ENCODE data around the gene NSUN7. TPM values are rescaled to one million over a fixed set of nuclear protein-coding genes. Genes with fewer than 3 reads are reported as not detected.

NSUN7 gene
- total and polyA plus RNA-seq, 7 experiments from 2014 or later, result 0.15 to 0.50 TPM; not detected in 5

DNA sequence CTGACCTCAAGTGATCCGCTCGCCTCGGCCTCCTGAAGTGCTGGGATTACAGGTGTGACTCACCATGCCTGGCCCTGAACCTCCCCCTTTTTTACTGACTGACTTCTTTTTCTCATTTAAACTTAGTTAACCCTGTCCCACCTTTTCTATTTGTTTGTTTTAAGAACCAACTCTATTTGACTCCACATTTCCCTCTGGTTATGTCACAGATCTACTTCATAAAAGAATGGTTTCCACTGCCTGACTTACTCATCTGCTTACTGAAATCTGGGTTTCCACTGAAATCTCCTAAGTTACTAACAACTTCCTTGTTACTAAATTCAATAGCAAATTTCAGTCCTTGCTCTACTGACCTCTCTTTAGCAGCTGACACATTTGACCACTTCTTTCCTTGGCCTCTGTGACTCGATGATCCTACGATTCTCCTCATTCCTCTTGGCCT is 28.0 kb upstream of the NSUN7 start:
- no peaks in the 10 kb centered on the region for H3K27me3 ChIP-seq (ENCODE audit: control insufficient read depth in 2 of 2, insufficient read depth in 2 of 2, low read length in 2 of 2)
- ChIA-PET CTCF (no interaction called here), POLR2A (interaction anchor here (0.5 to 0.6 kb wide), 2 partner anchors 101 to 417 kb away, joined by 3 read pairs; no protein-coding TSS in a partner anchor)
- H3K4me1 ChIP-seq (ENCODE audit: control insufficient read depth in 2 of 2, insufficient read depth in 2 of 2, low read length in 2 of 2), result peaks cover 0 to 13% of the 10 kb centered on the region in 2 donors
- ATAC-seq (peak; percentile 47), DNase-seq (no peak)
- intact Hi-C loops (cut with micrococcal nuclease), result loop anchor here in 1 of 2 donors (2.0 to 5.0 kb wide), 4 partner anchors 49 to 664 kb away; partner anchors contain the start of gene N4BP2
- H3K9me3 Mint-ChIP-seq, result no peaks in the 10 kb centered on the region
- no peak overlapping the region for H3K27ac ChIP-seq (ENCODE audit: low read depth, low read length)
- H3K4me3 ChIP-seq (ENCODE audit: low read length), result no peak overlapping the region
- no peak overlapping the region for H3K27ac Mint-ChIP-seq
- H3K4me1 Mint-ChIP-seq, result peaks cover 0 to 28% (median 0%) of the 10 kb centered on the region in 7 donors
- no peaks in the 10 kb centered on the region for H3K9me3 ChIP-seq (ENCODE audit: control insufficient read depth in 2 of 3, low read length in 3 of 3)
- peaks cover 0 to 2% (median 0%) of the 10 kb centered on the region in 5 donors for H3K36me3 Mint-ChIP-seq
- H3K4me3 Mint-ChIP-seq, result no peak overlapping the region
- H3K27me3 Mint-ChIP-seq, result no peaks in the 10 kb centered on the region
- H3K36me3 ChIP-seq (ENCODE audit: control insufficient read depth in 2 of 3, insufficient read depth in 3 of 3, low read length in 3 of 3), result no peaks in the 10 kb centered on the region

GRCh38 chr4:40722576-40723161 is 27.1 kb upstream of the NSUN7 start:
- peak overlapping the region; percentile 2 for H3K27ac ChIP-seq (ENCODE audit: low read depth, low read length)
- peaks cover 0 to 13% of the 10 kb centered on the region in 2 donors for H3K4me1 ChIP-seq (ENCODE audit: control insufficient read depth in 2 of 2, insufficient read depth in 2 of 2, low read length in 2 of 2)
- no peaks in the 10 kb centered on the region for H3K36me3 ChIP-seq (ENCODE audit: control insufficient read depth in 2 of 3, insufficient read depth in 3 of 3, low read length in 3 of 3)
- ATAC-seq (peak; percentile 83), DNase-seq (peak in 6 of 9 donors; percentile 10 to 73 (median 36))
- Mint-ChIP-seq H3K36me3 (peaks cover 0 to 2% (median 0%) of the 10 kb centered on the region in 5 donors), H3K4me3 (no peak overlapping the region), H3K4me1 (peaks cover 0 to 28% (median 0%) of the 10 kb centered on the region in 7 donors), H3K27ac (no peak overlapping the region), H3K9me3 (no peaks in the 10 kb centered on the region), H3K27me3 (peaks cover 0 to 3% (median 0%) of the 10 kb centered on the region in 5 donors)
- no peaks in the 10 kb centered on the region for H3K27me3 ChIP-seq (ENCODE audit: control insufficient read depth in 2 of 2, insufficient read depth in 2 of 2, low read length in 2 of 2)
- intact Hi-C loops (cut with micrococcal nuclease), result loop anchor here in 1 of 2 donors (2.0 to 5.0 kb wide), 4 partner anchors 50 to 665 kb away; partner anchors contain the start of gene N4BP2
- POLR2A ChIA-PET, result no interaction called here
- CTCF ChIA-PET, result interaction anchor here (0.6 kb wide), 1 partner anchor 981 kb away, joined by 3 read pairs; no protein-coding TSS in a partner anchor
- H3K9me3 ChIP-seq (ENCODE audit: control insufficient read depth in 2 of 3, low read length in 3 of 3), result no peaks in the 10 kb centered on the region
- peak overlapping the region; percentile 15 for H3K4me3 ChIP-seq (ENCODE audit: low read length)

- Mint-ChIP-seq H3K36me3 (peaks cover 0 to 3% (median 0%) of the 10 kb centered on the region in 5 donors), H3K27ac (peak overlapping the region in 1 of 9 donors; percentile 51), H3K27me3 (peaks cover 0 to 6% (median 0%) of the 10 kb centered on the region in 5 donors), H3K9me3 (no peaks in the 10 kb centered on the region), H3K4me1 (peaks cover 0 to 21% (median 0%) of the 10 kb centered on the region in 7 donors), H3K4me3 (peak overlapping the region in 1 of 10 donors; percentile 4)
- ATAC-seq (no peak), DNase-seq (no peak)
- intact Hi-C loops (cut with micrococcal nuclease), result loop anchor here in 1 of 2 donors (2.0 to 5.0 kb wide), 4 partner anchors 51 to 666 kb away; partner anchors contain the start of gene N4BP2
- POLR2A ChIA-PET, result no interaction called here
- Histone ChIP-seq H3K4me1 (ENCODE audit: control insufficient read depth in 2 of 2, insufficient read depth in 2 of 2, low read length in 2 of 2) (peaks cover 0 to 13% of the 10 kb centered on the region in 2 donors), H3K9me3 (ENCODE audit: control insufficient read depth in 2 of 3, low read length in 3 of 3) (no peaks in the 10 kb centered on the region), H3K36me3 (ENCODE audit: control insufficient read depth in 2 of 3, insufficient read depth in 3 of 3, low read length in 3 of 3) (no peaks in the 10 kb centered on the region), H3K4me3 (ENCODE audit: low read length) (no peak overlapping the region), H3K27ac (ENCODE audit: low read depth, low read length) (no peak overlapping the region), H3K27me3 (ENCODE audit: control insufficient read depth in 2 of 2, insufficient read depth in 2 of 2, low read length in 2 of 2) (no peaks in the 10 kb centered on the region)
- CTCF ChIA-PET, result no interaction called here
These were observed 26.0 kb upstream of the NSUN7 start for GRCh38 chr4:40723728-40724127.

- CTCF ChIA-PET, result no interaction called here
- intact Hi-C loops (cut with micrococcal nuclease), result no loop called here
- peaks cover 0 to 36% (median 11%) of the 10 kb centered on the region in 7 donors for H3K4me1 Mint-ChIP-seq
These were observed 21.4 kb upstream of the NSUN7 start for GRCh38 chr4:40728333-40728732.

DNA sequence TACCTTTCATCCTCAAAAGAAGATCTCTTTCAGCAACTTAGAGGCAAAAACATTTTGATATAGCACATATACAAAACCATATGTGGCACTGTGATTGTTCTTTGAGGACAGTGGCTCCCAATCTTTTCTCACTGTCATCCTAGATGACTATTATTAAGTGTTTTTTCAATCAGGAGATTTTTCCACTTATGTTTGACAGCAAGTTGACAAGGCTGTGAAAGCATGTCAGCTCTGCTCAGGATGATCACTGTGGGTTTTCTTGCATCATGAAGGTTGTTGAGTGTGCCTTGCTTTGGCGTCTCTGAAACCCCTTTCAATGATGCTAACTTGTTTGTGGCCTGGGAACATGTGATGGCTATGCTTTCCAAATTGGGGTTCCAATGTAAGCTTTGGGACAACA is 20.2 kb upstream of the NSUN7 start:
- peaks cover 0 to 38% (median 11%) of the 10 kb centered on the region in 7 donors for H3K4me1 Mint-ChIP-seq
- POLR2A ChIA-PET, result no interaction called here

More at GRCh38 chr4:40728333-40728732, 21.4 kb upstream of the NSUN7 start:
- H3K27me3 ChIP-seq (ENCODE audit: control insufficient read depth in 2 of 2, insufficient read depth in 2 of 2, low read length in 2 of 2), result no peaks in the 10 kb centered on the region
- H3K27ac ChIP-seq (ENCODE audit: low read depth, low read length), result no peak overlapping the region
- POLR2A ChIA-PET, result no interaction called here
- no peaks in the 10 kb centered on the region for H3K9me3 Mint-ChIP-seq
- H3K36me3 Mint-ChIP-seq, result peaks cover 0 to 10% (median 0%) of the 10 kb centered on the region in 5 donors
- no peaks in the 10 kb centered on the region for H3K4me1 ChIP-seq (ENCODE audit: control insufficient read depth in 2 of 2, insufficient read depth in 2 of 2, low read length in 2 of 2)
- no peaks in the 10 kb centered on the region for H3K36me3 ChIP-seq (ENCODE audit: control insufficient read depth in 2 of 3, insufficient read depth in 3 of 3, low read length in 3 of 3)
- DNase-seq (no peak), ATAC-seq (no peak)
- peaks cover 0 to 6% (median 0%) of the 10 kb centered on the region in 5 donors for H3K27me3 Mint-ChIP-seq
- H3K4me3 Mint-ChIP-seq, result no peak overlapping the region
- no peak overlapping the region for H3K4me3 ChIP-seq (ENCODE audit: low read length)
- H3K9me3 ChIP-seq (ENCODE audit: control insufficient read depth in 2 of 3, low read length in 3 of 3), result no peaks in the 10 kb centered on the region
- H3K27ac Mint-ChIP-seq, result no peak overlapping the region

GRCh38 chr4:40730091-40730679 is 19.6 kb upstream of the NSUN7 start:
- CTCF ChIA-PET, result no interaction called here

More for the DNA sequence above, 20.2 kb upstream of the NSUN7 start:
- no peak for ATAC-seq
- H3K27ac ChIP-seq (ENCODE audit: low read depth, low read length), result no peak overlapping the region
- intact Hi-C loops (cut with micrococcal nuclease), result no loop called here
- Mint-ChIP-seq H3K4me3 (no peak overlapping the region), H3K9me3 (no peaks in the 10 kb centered on the region), H3K27me3 (peaks cover 0 to 6% (median 0%) of the 10 kb centered on the region in 5 donors), H3K36me3 (peaks cover 0 to 10% (median 0%) of the 10 kb centered on the region in 5 donors), H3K27ac (no peak overlapping the region)
- CTCF ChIA-PET, result no interaction called here
- no peaks in the 10 kb centered on the region for H3K36me3 ChIP-seq (ENCODE audit: control insufficient read depth in 2 of 3, insufficient read depth in 3 of 3, low read length in 3 of 3)
- no peaks in the 10 kb centered on the region for H3K27me3 ChIP-seq (ENCODE audit: control insufficient read depth in 2 of 2, insufficient read depth in 2 of 2, low read length in 2 of 2)
- no peaks in the 10 kb centered on the region for H3K9me3 ChIP-seq (ENCODE audit: control insufficient read depth in 2 of 3, low read length in 3 of 3)
- no peak overlapping the region for H3K4me3 ChIP-seq (ENCODE audit: low read length)
- no peak for DNase-seq
- no peaks in the 10 kb centered on the region for H3K4me1 ChIP-seq (ENCODE audit: control insufficient read depth in 2 of 2, insufficient read depth in 2 of 2, low read length in 2 of 2)

More at GRCh38 chr4:40730091-40730679, 19.6 kb upstream of the NSUN7 start:
- Histone ChIP-seq H3K9me3 (ENCODE audit: control insufficient read depth in 2 of 3, low read length in 3 of 3) (no peaks in the 10 kb centered on the region), H3K4me3 (ENCODE audit: low read length) (no peak overlapping the region), H3K4me1 (ENCODE audit: control insufficient read depth in 2 of 2, insufficient read depth in 2 of 2, low read length in 2 of 2) (no peaks in the 10 kb centered on the region), H3K36me3 (ENCODE audit: control insufficient read depth in 2 of 3, insufficient read depth in 3 of 3, low read length in 3 of 3) (no peaks in the 10 kb centered on the region), H3K27me3 (ENCODE audit: control insufficient read depth in 2 of 2, insufficient read depth in 2 of 2, low read length in 2 of 2) (no peaks in the 10 kb centered on the region), H3K27ac (ENCODE audit: low read depth, low read length) (no peak overlapping the region)
- Mint-ChIP-seq H3K27ac (no peak overlapping the region), H3K4me3 (no peak overlapping the region), H3K36me3 (peaks cover 0 to 8% (median 0%) of the 10 kb centered on the region in 5 donors), H3K27me3 (peaks cover 0 to 8% (median 0%) of the 10 kb centered on the region in 5 donors), H3K4me1 (peaks cover 0 to 36% (median 11%) of the 10 kb centered on the region in 7 donors), H3K9me3 (no peaks in the 10 kb centered on the region)
- ATAC-seq, result no peak
- DNase-seq, result no peak
- intact Hi-C loops (cut with micrococcal nuclease), result no loop called here
- POLR2A ChIA-PET, result no interaction called here

All from naive thymus-derived CD4-positive, alpha-beta T cell (primary cell).